LNCaP clone FGC (cell line): ENCODE results near the gene EEPD1.

ENCODE experiments used
- DNase-seq: peaks from one replicate; pipeline ENCODE4 v3.0.0-alpha.2; 2011; ENCODE audit warnings: low read depth
- H3K4me3 ChIP-seq: 2 replicates; pipeline ENCODE4 v1.5.1; 2011; ENCODE audit warnings: mild to moderate bottlenecking, low read depth, low read length, control low read depth
- CTCF ChIP-seq: IDR thresholded peaks from 2 replicates; pipeline ENCODE4 v1.5.1; 2012; ENCODE audit warnings: mild to moderate bottlenecking; ENCODE audit not compliant: control insufficient read depth, insufficient read depth; ENCODE audit errors: extremely low read depth

Gene EEPD1

GRCh38 chr7:36224934-36225858, 72.1 kb downstream of the EEPD1 start:
- H3K4me3 ChIP-seq = no peak overlapping the region
- no peak for DNase-seq
- TF ChIP-seq CTCF = no peak

GRCh38 chr7:36226151-36226550, 73.1 kb downstream of the EEPD1 start:
- no peak for DNase-seq
- TF ChIP-seq CTCF = no peak
- H3K4me3 ChIP-seq = no peak overlapping the region

GRCh38 chr7:36227223-36227622, 74.2 kb downstream of the EEPD1 start:
- H3K4me3 ChIP-seq = no peak overlapping the region
- no peak for TF ChIP-seq CTCF
- no peak for DNase-seq

GRCh38 chr7:36228039-36228438, 75.0 kb downstream of the EEPD1 start:
- no peak for DNase-seq
- no peak overlapping the region for H3K4me3 ChIP-seq
- TF ChIP-seq CTCF = no peak

- DNase-seq = no peak
- no peak for TF ChIP-seq CTCF
- H3K4me3 ChIP-seq = no peak overlapping the region
Observed at GRCh38 chr7:36231406-36231805, 78.4 kb downstream of the EEPD1 start.

GRCh38 chr7:36232555-36232954, 79.5 kb downstream of the EEPD1 start:
- no peak overlapping the region; the same call in 1 of the 2 replicates for H3K4me3 ChIP-seq
- TF ChIP-seq CTCF = no peak

GRCh38 chr7:36232971-36233550, 80.0 kb downstream of the EEPD1 start:
- peak; percentile 82 for DNase-seq
- no peak for TF ChIP-seq CTCF
- H3K4me3 ChIP-seq = no peak overlapping the region

More at GRCh38 chr7:36232555-36232954, 79.5 kb downstream of the EEPD1 start:
- DNase-seq = no peak
